Kidney (tissue), 14 donors: ENCODE data around the gene RIT2. TPM values are rescaled to one million over a fixed set of nuclear protein-coding genes. Genes with fewer than 3 reads are reported as not detected.

Source experiments
- DNase-seq, 5 donors: peaks; one replicate each; pipeline ENCODE4 v3.0.0-alpha.2; 2013 to 2020
- FAIRE-seq: peaks from 2 replicates; lab custom pipeline; 2012; peaks lifted over from hg19 to GRCh38; lab: Jason Lieb, UNC
- H3K27ac ChIP-seq, 2 donors: one replicate each; pipeline ENCODE4 v1.7.0; 2013; ENCODE audit warnings: low read depth in 2 of 2, low read length in 2 of 2, inconsistent platforms in 1 of 2
- H3K27me3 ChIP-seq: one replicate; pipeline ENCODE4 v1.7.1; 2013; ENCODE audit warnings: low read length, inconsistent platforms; ENCODE audit not compliant: control insufficient read depth, insufficient read depth
- H3K36me3 ChIP-seq, 3 donors: one replicate each; pipeline versions ENCODE4 v1.7.0 to v1.7.1; 2013; ENCODE audit warnings: low read length in 3 of 3, control low read depth in 1 of 3, inconsistent platforms in 1 of 3; ENCODE audit not compliant: insufficient read depth in 3 of 3, control insufficient read depth in 2 of 3
- H3K4me1 ChIP-seq, 3 donors: one replicate each; pipeline versions ENCODE4 v1.7.0 to v1.7.1; 2013; ENCODE audit warnings: low read length in 3 of 3, inconsistent platforms in 1 of 3, low read depth in 1 of 3; ENCODE audit not compliant: control insufficient read depth in 2 of 3, insufficient read depth in 2 of 3
- H3K4me3 ChIP-seq, 3 donors: one replicate each; pipeline versions ENCODE4 v1.7.0 to v1.8.1; 2013; ENCODE audit warnings: low read length in 3 of 3, control low read depth in 1 of 3, inconsistent platforms in 1 of 3
- H3K9ac ChIP-seq, 3 donors: one replicate each; pipeline versions ENCODE4 v1.7.0 to v1.7.1; 2013; ENCODE audit warnings: low read length in 3 of 3, control low read depth in 1 of 3, inconsistent platforms in 1 of 3
- H3K9me3 ChIP-seq, 3 donors: one replicate each; pipeline versions ENCODE4 v1.7.0 to v1.7.1; 2013; ENCODE audit warnings: low read length in 3 of 3, control low read depth in 1 of 3, inconsistent platforms in 1 of 3; ENCODE audit not compliant: control insufficient read depth in 2 of 3, insufficient read depth in 1 of 3
- intact Hi-C: fragments of 100-400 bp; cut with DNase I; formaldehyde crosslinking; loops from one replicate; pipeline ENCODE4 v1.11.1; 2022
- polyA plus RNA-seq: library from polyadenylated mRNA; stranded (reverse); fragments of 350-450 nt; fragmentation: Illumina TruSeq; extraction: RNeasy Lipid Tissue Mini Kit (QIAGEN cat#74804); gene quantifications from one replicate; pipeline ENCODE4 v1.2.3, GENCODE V29; 2014; ENCODE audit warnings: low read depth, low replicate concordance; ENCODE audit not compliant: insufficient read depth
- total RNA-seq: library from RNA; stranded (reverse); fragmentation: NEBNext Ultra II Directional; extraction: Animal tissue kit (Norgen Biotek cat#: 25700); gene quantifications from one replicate; pipeline ENCODE4 v1.2.1, GENCODE V29; 2021
- TF ChIP-seq, protein P1 (sequence below): IDR thresholded peaks from 3 replicates; pipeline ENCODE4 v1.5.1; 2012; ENCODE audit warnings: mild to moderate bottlenecking, moderate library complexity, borderline replicate concordance; ENCODE audit not compliant: insufficient read depth; ENCODE audit errors: extremely low read depth
- donor health status: control.
- donor health status: control.
- donor health status: control.
- donor health status: control.
- donor health status: control.
- donor health status: DM: yes; HTN: yes; CAD: no.
- donor health status: Normal renal cell carcinoma (clear cell type).

Gene RIT2
- total and polyA plus RNA-seq, 2 donors from 2014 or later = not detected

DNA sequence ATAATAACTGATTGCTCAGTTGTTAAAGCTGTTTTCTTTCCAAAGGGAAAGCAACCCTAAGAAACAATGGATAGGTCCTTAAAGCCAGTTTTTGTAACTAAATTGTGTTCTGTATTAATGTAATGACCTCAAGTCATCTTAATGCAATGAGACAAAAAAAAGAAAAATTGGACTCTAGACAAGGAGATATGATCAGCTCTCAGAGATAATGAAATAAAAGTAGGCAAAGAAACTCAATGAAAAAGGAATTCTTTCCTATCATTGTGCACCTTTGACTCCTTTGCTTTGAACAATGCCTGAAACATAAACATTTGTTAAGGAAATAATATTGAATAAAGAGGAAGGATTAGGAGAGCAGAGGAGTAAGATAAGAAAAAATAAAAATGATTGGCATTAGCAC is 86.1 kb downstream of the RIT2 start:
- Histone ChIP-seq H3K27ac (no peak overlapping the region), H3K9me3 (no peaks in the 10 kb centered on the region), H3K9ac (no peak overlapping the region), H3K4me3 (no peak overlapping the region), H3K4me1 (no peaks in the 10 kb centered on the region), H3K27me3 (no peaks in the 10 kb centered on the region), H3K36me3 (no peaks in the 10 kb centered on the region)
- intact Hi-C loops = no loop called here
- TF ChIP-seq, protein P1, sequence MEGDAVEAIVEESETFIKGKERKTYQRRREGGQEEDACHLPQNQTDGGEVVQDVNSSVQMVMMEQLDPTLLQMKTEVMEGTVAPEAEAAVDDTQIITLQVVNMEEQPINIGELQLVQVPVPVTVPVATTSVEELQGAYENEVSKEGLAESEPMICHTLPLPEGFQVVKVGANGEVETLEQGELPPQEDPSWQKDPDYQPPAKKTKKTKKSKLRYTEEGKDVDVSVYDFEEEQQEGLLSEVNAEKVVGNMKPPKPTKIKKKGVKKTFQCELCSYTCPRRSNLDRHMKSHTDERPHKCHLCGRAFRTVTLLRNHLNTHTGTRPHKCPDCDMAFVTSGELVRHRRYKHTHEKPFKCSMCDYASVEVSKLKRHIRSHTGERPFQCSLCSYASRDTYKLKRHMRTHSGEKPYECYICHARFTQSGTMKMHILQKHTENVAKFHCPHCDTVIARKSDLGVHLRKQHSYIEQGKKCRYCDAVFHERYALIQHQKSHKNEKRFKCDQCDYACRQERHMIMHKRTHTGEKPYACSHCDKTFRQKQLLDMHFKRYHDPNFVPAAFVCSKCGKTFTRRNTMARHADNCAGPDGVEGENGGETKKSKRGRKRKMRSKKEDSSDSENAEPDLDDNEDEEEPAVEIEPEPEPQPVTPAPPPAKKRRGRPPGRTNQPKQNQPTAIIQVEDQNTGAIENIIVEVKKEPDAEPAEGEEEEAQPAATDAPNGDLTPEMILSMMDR = no peak
- FAIRE-seq = no peak
- no peak for DNase-seq

GRCh38 chr18:43022874-43023273 is 92.6 kb downstream of the RIT2 start:
- Histone ChIP-seq H3K36me3 (no peaks in the 10 kb centered on the region), H3K27me3 (no peaks in the 10 kb centered on the region), H3K27ac (no peak overlapping the region), H3K9ac (no peak overlapping the region), H3K4me3 (no peak overlapping the region), H3K9me3 (no peaks in the 10 kb centered on the region), H3K4me1 (no peaks in the 10 kb centered on the region)
- no peak for FAIRE-seq
- intact Hi-C loops = no loop called here
- TF ChIP-seq, protein P1 = no peak
- DNase-seq = no peak

DNA sequence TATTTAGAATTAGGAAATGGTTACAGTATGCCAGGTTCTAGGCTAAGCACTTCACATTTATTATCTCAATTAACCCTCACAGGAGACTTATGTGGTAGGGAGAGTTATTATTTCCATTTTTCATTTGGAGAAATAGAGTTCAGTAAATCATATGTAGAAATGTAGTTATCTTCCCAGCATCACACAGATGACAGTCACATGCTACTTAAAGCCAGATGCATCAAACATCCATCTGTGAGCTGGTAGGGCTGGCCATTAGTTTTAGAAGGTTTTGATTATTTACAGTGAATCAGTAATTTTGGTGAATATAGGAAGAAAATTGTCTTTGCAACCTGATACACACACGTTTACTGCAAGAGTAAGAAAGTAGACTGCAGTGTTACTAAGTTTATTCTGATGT is 97.9 kb downstream of the RIT2 start:
- Histone ChIP-seq H3K36me3 (no peaks in the 10 kb centered on the region), H3K27me3 (no peaks in the 10 kb centered on the region), H3K27ac (no peak overlapping the region), H3K4me3 (no peak overlapping the region), H3K9ac (no peak overlapping the region), H3K9me3 (no peaks in the 10 kb centered on the region), H3K4me1 (no peaks in the 10 kb centered on the region)
- DNase-seq = no peak
- TF ChIP-seq, protein P1 = no peak
- FAIRE-seq = no peak
- intact Hi-C loops = no loop called here

- intact Hi-C loops = no loop called here
- DNase-seq (no peak), FAIRE-seq (no peak)
- peaks cover 0 to 2% (median 0%) of the 10 kb centered on the region in 3 donors for H3K4me1 ChIP-seq
- H3K4me3 ChIP-seq = no peak overlapping the region
- H3K27me3 ChIP-seq = no peaks in the 10 kb centered on the region
- TF ChIP-seq, protein P1 = no peak
- no peak overlapping the region for H3K9ac ChIP-seq
- H3K27ac ChIP-seq = no peak overlapping the region
- no peaks in the 10 kb centered on the region for H3K9me3 ChIP-seq
- H3K36me3 ChIP-seq = no peaks in the 10 kb centered on the region
Measured at GRCh38 chr18:43013486-43013885, 102.0 kb downstream of the RIT2 start.
